Fibroblast of lung (primary cell): Measurements from ENCODE around the gene ANKRD28. TPM values are rescaled to one million over a fixed set of nuclear protein-coding genes. Genes with fewer than 3 reads are reported as not detected.

Experiments
- DNase-seq, 2 donors: peaks; one replicate each; pipeline versions ENCODE4 v3.0.0 to v3.0.0-alpha.2; 2010; ENCODE audit warnings: low read depth in 2 of 2
- H2AFZ ChIP-seq: 2 replicates; pipeline ENCODE4 v1.5.1; 2012; ENCODE audit warnings: low read length, control low read depth, inconsistent platforms
- H3K27ac ChIP-seq: 2 replicates; pipeline ENCODE4 v1.5.1; 2011; ENCODE audit warnings: low read length, control low read depth; ENCODE audit not compliant: insufficient read depth
- H3K27me3 ChIP-seq: 2 replicates; pipeline ENCODE4 v1.5.1; 2011; ENCODE audit warnings: mild to moderate bottlenecking, low read length; ENCODE audit not compliant: control insufficient read depth, insufficient read depth
- H3K36me3 ChIP-seq: 2 replicates; pipeline ENCODE4 v1.5.1; 2011; ENCODE audit warnings: low read length; ENCODE audit not compliant: control insufficient read depth, insufficient read depth
- H3K4me1 ChIP-seq: 2 replicates; pipeline ENCODE4 v1.5.1; 2011; ENCODE audit warnings: low read length; ENCODE audit not compliant: control insufficient read depth, insufficient read depth; ENCODE audit errors: extremely low read depth
- H3K4me2 ChIP-seq: 2 replicates; pipeline ENCODE4 v1.5.1; 2011; ENCODE audit warnings: low read length, control low read depth; ENCODE audit not compliant: insufficient read depth; ENCODE audit errors: extremely low read depth
- H3K4me3 ChIP-seq, 4 experiments: fragments of 200-600 bp in 1 of 4; sonication (generic) in 1 of 4; replicated peaks in 1 of 4; 2 replicates each; pipeline ENCODE4 v1.5.1; 2011 to 2016; ENCODE audit warnings: low read length in 4 of 4, low read depth in 3 of 4, mild to moderate bottlenecking in 3 of 4, control low read depth in 2 of 4, inconsistent platforms in 1 of 4, mixed read lengths in 1 of 4; ENCODE audit not compliant: insufficient read depth in 1 of 4; ENCODE audit errors: control extremely low read depth in 1 of 4
- H3K79me2 ChIP-seq: 2 replicates; pipeline ENCODE4 v1.5.1; 2012; ENCODE audit warnings: mild to moderate bottlenecking, low read length, inconsistent platforms; ENCODE audit not compliant: control insufficient read depth, insufficient read depth
- H3K9ac ChIP-seq: 2 replicates; pipeline ENCODE4 v1.5.1; 2011; ENCODE audit warnings: mild to moderate bottlenecking, low read length, control low read depth; ENCODE audit not compliant: insufficient read depth
- H3K9me3 ChIP-seq: 2 replicates; pipeline ENCODE4 v1.5.1; 2012; ENCODE audit warnings: low read depth, low read length; ENCODE audit not compliant: control insufficient read depth, insufficient read depth
- H4K20me1 ChIP-seq: 2 replicates; pipeline ENCODE4 v1.5.1; 2011; ENCODE audit warnings: low read length; ENCODE audit not compliant: control insufficient read depth, insufficient read depth; ENCODE audit errors: extremely low read depth
- EZH2 ChIP-seq: IDR thresholded peaks from 2 replicates; pipeline ENCODE4 v1.5.1; 2012; ENCODE audit warnings: low read length, control low read depth, mild to moderate bottlenecking; ENCODE audit errors: missing control alignments
- polyA plus RNA-seq, 2 donors: library from polyadenylated mRNA; depleted of rRNA in 1 of 2; stranded (reverse) in 1 of 2; unstranded in 1 of 2; fragments of >200 nt; gene quantifications; 2 replicates each; pipeline ENCODE4 v1.2.1, GENCODE V29; 2011 to 2012; ENCODE audit warnings: missing spikeins in 1 of 2
- total RNA-seq: library from RNA; depleted of rRNA; stranded (reverse); fragments of >200 nt; gene quantifications from 2 replicates; pipeline ENCODE4 v1.2.1, GENCODE V29; 2014
- TF ChIP-seq, protein P1 (sequence below), 2 donors: IDR thresholded peaks in 1 of 2; conservative IDR thresholded peaks in 1 of 2; 1 replicate in 1 of 2; 2 replicates in 1 of 2; pipeline ENCODE4 v1.5.1; 2011 to 2012; ENCODE audit warnings: low read length in 2 of 2, control low read depth in 1 of 2, inconsistent platforms in 1 of 2, low read depth in 1 of 2, mild to moderate bottlenecking in 1 of 2

The ANKRD28 gene
- total and polyA plus RNA-seq, 2 donors (not counting 1 experiment from before 2014, with no cell fraction given): 82.3 to 222 TPM

DNA sequence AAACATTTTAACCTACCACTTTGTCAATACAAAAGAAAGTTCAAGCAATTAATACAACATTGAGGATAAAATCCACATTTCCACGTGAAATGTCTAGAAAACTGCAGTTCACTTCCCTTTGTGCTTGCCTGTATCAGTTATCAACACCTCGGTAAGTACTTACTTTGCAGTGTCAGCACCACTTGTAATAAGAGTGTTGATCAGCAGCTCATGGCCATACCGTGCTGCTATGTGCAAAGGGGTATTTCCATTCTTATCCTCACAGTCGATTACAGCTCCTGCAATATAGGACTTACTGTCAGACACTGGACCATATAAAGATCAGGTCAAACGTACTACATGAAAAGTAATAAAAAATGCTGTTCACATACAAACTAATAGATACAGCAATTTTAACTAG is 84.4 kb downstream of the ANKRD28 start:
- DNase-seq: no peak
- H3K27ac ChIP-seq: no peak overlapping the region
- peaks cover 3% of the 10 kb centered on the region for H3K4me1 ChIP-seq
- H3K27me3 ChIP-seq: no peaks in the 10 kb centered on the region
- peaks cover 11% of the 10 kb centered on the region for H3K79me2 ChIP-seq
- H4K20me1 ChIP-seq: no peaks in the 10 kb centered on the region
- no peak for TF ChIP-seq EZH2
- TF ChIP-seq, protein P1, sequence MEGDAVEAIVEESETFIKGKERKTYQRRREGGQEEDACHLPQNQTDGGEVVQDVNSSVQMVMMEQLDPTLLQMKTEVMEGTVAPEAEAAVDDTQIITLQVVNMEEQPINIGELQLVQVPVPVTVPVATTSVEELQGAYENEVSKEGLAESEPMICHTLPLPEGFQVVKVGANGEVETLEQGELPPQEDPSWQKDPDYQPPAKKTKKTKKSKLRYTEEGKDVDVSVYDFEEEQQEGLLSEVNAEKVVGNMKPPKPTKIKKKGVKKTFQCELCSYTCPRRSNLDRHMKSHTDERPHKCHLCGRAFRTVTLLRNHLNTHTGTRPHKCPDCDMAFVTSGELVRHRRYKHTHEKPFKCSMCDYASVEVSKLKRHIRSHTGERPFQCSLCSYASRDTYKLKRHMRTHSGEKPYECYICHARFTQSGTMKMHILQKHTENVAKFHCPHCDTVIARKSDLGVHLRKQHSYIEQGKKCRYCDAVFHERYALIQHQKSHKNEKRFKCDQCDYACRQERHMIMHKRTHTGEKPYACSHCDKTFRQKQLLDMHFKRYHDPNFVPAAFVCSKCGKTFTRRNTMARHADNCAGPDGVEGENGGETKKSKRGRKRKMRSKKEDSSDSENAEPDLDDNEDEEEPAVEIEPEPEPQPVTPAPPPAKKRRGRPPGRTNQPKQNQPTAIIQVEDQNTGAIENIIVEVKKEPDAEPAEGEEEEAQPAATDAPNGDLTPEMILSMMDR (conservative IDR thresholded peaks at IDR 0.05 in 1 of 2, IDR thresholded peaks at IDR 0.05 in 1 of 2; ENCODE audit: low read depth in 1 of 2, low read length in 2 of 2): no peak
- H2AFZ ChIP-seq: no peak overlapping the region
- no peak overlapping the region for H3K4me3 ChIP-seq
- no peak overlapping the region for H3K9ac ChIP-seq
- no peak overlapping the region for H3K4me2 ChIP-seq
- no peaks in the 10 kb centered on the region for H3K9me3 ChIP-seq
- peaks cover 9% of the 10 kb centered on the region for H3K36me3 ChIP-seq

DNA sequence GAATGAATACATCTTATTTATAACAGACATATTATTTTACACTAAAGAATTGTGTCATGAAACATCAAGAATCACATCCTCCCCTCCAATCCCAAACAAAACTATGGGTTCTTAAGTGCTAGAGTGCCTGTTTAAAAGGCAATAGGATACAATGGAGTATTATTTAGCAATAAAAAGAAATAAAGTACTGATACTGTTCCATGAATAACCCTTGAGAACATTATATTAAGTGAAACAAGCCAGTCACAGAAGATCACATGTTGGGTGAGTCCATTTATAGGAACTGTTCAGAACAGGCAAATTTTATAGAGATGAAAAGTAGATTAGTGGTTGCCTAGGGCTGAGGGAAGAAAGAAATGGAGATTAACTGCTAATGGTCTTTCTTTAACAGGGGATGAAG is 86.5 kb downstream of the ANKRD28 start:
- TF ChIP-seq, protein P1 (conservative IDR thresholded peaks at IDR 0.05 in 1 of 2, IDR thresholded peaks at IDR 0.05 in 1 of 2; ENCODE audit: low read depth in 1 of 2, low read length in 2 of 2): no peak
- no peak for TF ChIP-seq EZH2

DNA sequence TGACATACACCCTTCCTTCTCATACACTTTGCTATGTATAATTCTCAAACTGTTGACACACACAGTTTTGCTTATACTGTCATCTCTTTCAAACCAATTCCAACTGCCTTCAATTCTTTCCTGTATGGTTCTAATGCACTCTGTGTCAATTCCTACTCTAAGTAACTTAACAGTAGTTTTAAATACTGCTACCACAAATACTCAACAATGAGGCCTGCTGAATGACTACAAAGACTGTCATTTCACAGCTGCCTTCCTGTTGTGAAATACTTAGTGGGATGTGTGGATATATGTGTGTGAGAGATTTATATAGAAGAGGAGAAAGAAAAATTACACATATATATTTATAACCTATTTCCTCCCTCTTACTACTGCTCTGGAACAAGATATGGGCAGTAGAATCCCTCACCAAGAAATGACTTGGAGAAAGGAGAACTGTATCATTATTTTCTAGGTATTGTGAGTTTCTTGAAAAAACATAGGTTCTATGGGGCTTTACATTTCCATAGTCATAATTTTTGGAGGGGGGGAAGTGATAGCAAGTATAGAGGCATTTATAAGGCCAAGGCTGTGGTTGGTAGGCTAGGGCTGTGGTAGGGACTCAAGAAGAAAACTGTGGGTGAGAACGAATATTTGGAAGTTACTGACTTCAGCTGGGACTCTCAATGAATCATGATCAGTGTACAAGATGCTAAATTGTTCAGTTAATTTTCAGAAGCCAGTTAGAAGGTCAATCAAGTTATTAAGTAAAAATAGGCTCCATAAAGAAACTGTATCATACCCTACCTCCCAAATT is 88.7 kb downstream of the ANKRD28 start:
- Histone ChIP-seq H3K36me3 (peaks cover 13% of the 10 kb centered on the region), H3K9ac (no peak overlapping the region), H3K4me1 (peaks cover 3% of the 10 kb centered on the region), H3K4me3 (no peak overlapping the region), H3K27me3 (no peaks in the 10 kb centered on the region), H4K20me1 (no peaks in the 10 kb centered on the region), H3K27ac (no peak overlapping the region), H2AFZ (no peak overlapping the region), H3K9me3 (no peaks in the 10 kb centered on the region), H3K79me2 (peaks cover 2% of the 10 kb centered on the region), H3K4me2 (no peak overlapping the region)
- no peak for TF ChIP-seq EZH2
- DNase-seq: peak; percentile 25 to 48

More for the DNA sequence above, 86.5 kb downstream of the ANKRD28 start:
- Histone ChIP-seq H3K9me3 (no peaks in the 10 kb centered on the region), H3K79me2 (peaks cover 6% of the 10 kb centered on the region), H3K27ac (no peak overlapping the region), H3K36me3 (peaks cover 13% of the 10 kb centered on the region), H4K20me1 (no peaks in the 10 kb centered on the region), H3K4me2 (no peak overlapping the region), H3K9ac (no peak overlapping the region), H2AFZ (no peak overlapping the region), H3K4me1 (peaks cover 3% of the 10 kb centered on the region), H3K4me3 (no peak overlapping the region), H3K27me3 (no peaks in the 10 kb centered on the region)
- no peak for DNase-seq
